Measurements from ENCODE around the gene TRERF1. TPM values are rescaled to one million over a fixed set of nuclear protein-coding genes. Genes with fewer than 3 reads are reported as not detected.

Gene TRERF1
- total RNA-seq, 1 experiment from 2014 or later: 13.9 TPM

DNA sequence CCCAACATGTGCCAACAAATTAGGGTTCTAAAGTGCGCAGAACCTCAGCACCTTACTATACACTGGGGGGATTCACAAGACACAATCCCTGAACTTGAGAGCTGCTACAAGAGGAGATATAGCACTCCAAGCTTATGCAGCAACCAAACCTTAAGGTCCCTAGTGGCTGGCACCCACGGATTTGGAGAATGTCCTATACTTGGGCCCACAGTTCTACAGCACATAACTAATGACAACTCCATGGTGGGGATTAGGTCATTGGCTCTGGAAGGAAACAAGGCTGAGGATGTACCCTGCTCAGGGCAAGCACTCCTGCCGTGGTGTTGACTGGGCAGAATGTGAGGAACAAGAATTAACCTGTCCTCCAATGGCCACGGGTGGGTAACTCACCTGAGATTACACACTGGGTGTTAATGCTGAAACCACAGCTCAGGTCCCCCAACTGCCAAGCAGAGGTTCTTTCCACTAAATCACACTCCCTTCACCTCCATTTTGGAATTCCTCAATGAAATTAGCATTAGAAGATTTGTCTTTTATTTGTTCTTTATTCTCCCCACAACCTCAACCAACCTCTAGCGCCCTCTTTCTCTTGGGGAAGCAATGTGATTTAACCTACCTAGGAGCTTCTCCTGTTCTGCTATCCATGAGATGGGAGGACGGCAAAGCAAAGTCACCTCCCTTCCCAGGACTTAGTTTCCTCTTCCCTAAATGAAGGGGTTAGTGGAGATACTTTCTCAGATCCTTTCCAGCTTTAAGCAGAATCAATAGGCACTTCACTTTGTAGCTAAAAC, 32.0 kb downstream of the TRERF1 start:
- no peaks in the 10 kb centered on the region for H3K4me1 ChIP-seq (ENCODE audit: insufficient read depth, low read length)
- H3K9me2 ChIP-seq (replicated peaks; ENCODE audit: low read length): no peaks in the 10 kb centered on the region
- peaks cover 75% of the 10 kb centered on the region for H3K79me2 ChIP-seq (ENCODE audit: low read length)
- H3K27ac ChIP-seq (ENCODE audit: low read length): no peak overlapping the region
- no peak overlapping the region for H3K4me2 ChIP-seq (ENCODE audit: low read length)
- ChIA-PET POLR2A (ENCODE audit: unreplicated experiment) (no interaction called here), CTCF (no interaction called here)
- TF ChIP-seq, protein P1, sequence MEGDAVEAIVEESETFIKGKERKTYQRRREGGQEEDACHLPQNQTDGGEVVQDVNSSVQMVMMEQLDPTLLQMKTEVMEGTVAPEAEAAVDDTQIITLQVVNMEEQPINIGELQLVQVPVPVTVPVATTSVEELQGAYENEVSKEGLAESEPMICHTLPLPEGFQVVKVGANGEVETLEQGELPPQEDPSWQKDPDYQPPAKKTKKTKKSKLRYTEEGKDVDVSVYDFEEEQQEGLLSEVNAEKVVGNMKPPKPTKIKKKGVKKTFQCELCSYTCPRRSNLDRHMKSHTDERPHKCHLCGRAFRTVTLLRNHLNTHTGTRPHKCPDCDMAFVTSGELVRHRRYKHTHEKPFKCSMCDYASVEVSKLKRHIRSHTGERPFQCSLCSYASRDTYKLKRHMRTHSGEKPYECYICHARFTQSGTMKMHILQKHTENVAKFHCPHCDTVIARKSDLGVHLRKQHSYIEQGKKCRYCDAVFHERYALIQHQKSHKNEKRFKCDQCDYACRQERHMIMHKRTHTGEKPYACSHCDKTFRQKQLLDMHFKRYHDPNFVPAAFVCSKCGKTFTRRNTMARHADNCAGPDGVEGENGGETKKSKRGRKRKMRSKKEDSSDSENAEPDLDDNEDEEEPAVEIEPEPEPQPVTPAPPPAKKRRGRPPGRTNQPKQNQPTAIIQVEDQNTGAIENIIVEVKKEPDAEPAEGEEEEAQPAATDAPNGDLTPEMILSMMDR (conservative IDR thresholded peaks at IDR 0.05; ENCODE audit: low read depth, low read length): peak; percentile 35; the same call in 1 of the 2 replicates
- TF ChIP-seq EZH2phosphoT487 (IDR thresholded peaks at IDR 0.05; ENCODE audit: borderline replicate concordance, low read length): no peak
- H4K20me1 ChIP-seq (ENCODE audit: low read length): peaks cover 7% of the 10 kb centered on the region; the same call in 1 of the 2 replicates
- DNase-seq (no peak), ATAC-seq (no peak)
- no peaks in the 10 kb centered on the region for H3F3A ChIP-seq (ENCODE audit: low read length, unreplicated experiment)
- intact Hi-C loops (cut with micrococcal nuclease): no loop called here
- H3K9ac ChIP-seq (ENCODE audit: low read length): no peak overlapping the region
- H3K9me3 ChIP-seq (ENCODE audit: low read length): no peaks in the 10 kb centered on the region
- H3K27me3 ChIP-seq (ENCODE audit: low read length): no peaks in the 10 kb centered on the region
- no peak overlapping the region for H2AFZ ChIP-seq (ENCODE audit: low read length)
- H3K36me3 ChIP-seq (ENCODE audit: low read depth, low read length): no peaks in the 10 kb centered on the region
- no TSS peak for BruUV-seq (replicated peaks)
- H3K4me3 ChIP-seq (ENCODE audit: low read length): no peak overlapping the region

DNA sequence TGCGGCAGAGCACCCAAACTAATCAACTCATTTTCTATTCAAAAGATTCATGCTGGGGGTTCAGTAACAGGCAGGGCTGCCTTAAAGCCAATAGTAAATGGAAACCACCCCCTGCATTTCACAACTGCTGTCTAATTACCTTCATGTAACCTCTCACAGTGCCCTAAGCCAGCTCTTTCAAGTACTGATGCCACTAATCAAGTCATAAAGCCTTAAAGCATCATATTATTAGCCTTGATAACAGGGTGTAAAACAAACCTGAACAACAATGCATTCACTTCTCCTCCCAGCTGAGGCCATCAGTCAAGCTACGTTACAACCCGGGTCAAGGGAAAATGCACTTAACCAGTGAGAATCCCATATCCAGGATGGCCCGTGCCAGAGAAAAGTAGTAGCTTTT, 33.0 kb downstream of the TRERF1 start:
- H3K36me3 ChIP-seq (ENCODE audit: low read depth, low read length): no peaks in the 10 kb centered on the region
- no peak overlapping the region for H3K27ac ChIP-seq (ENCODE audit: low read length)
- H4K20me1 ChIP-seq (ENCODE audit: low read length): 0 out of 2 replicates have a peak, but pooled peaks cover 4% of the 10 kb centered on the region
- CTCF ChIA-PET: no interaction called here
- H3K4me1 ChIP-seq (ENCODE audit: insufficient read depth, low read length): no peaks in the 10 kb centered on the region
- no peaks in the 10 kb centered on the region for H3K9me3 ChIP-seq (ENCODE audit: low read length)
- H3K4me2 ChIP-seq (ENCODE audit: low read length): no peak overlapping the region
- DNase-seq (no peak), ATAC-seq (no peak)
- peaks cover 75% of the 10 kb centered on the region for H3K79me2 ChIP-seq (ENCODE audit: low read length)
- H3F3A ChIP-seq (ENCODE audit: low read length, unreplicated experiment): no peaks in the 10 kb centered on the region
- H3K9me2 ChIP-seq (replicated peaks; ENCODE audit: low read length): no peaks in the 10 kb centered on the region
- H3K27me3 ChIP-seq (ENCODE audit: low read length): no peaks in the 10 kb centered on the region
- H3K9ac ChIP-seq (ENCODE audit: low read length): no peak overlapping the region
- no peak for TF ChIP-seq EZH2 (IDR thresholded peaks at IDR 0.05; ENCODE audit: low read length, unreplicated experiment)
- no peak for TF ChIP-seq EZH2phosphoT487 (IDR thresholded peaks at IDR 0.05; ENCODE audit: borderline replicate concordance, low read length)
- TF ChIP-seq, protein P1 (conservative IDR thresholded peaks at IDR 0.05; ENCODE audit: low read depth, low read length): no peak
- H3K4me3 ChIP-seq (ENCODE audit: low read length): no peak overlapping the region
- BruUV-seq (replicated peaks): no TSS peak
- POLR2A ChIA-PET (ENCODE audit: unreplicated experiment): no interaction called here
- no peak overlapping the region for H2AFZ ChIP-seq (ENCODE audit: low read length)
- intact Hi-C loops (cut with micrococcal nuclease): no loop called here

DNA sequence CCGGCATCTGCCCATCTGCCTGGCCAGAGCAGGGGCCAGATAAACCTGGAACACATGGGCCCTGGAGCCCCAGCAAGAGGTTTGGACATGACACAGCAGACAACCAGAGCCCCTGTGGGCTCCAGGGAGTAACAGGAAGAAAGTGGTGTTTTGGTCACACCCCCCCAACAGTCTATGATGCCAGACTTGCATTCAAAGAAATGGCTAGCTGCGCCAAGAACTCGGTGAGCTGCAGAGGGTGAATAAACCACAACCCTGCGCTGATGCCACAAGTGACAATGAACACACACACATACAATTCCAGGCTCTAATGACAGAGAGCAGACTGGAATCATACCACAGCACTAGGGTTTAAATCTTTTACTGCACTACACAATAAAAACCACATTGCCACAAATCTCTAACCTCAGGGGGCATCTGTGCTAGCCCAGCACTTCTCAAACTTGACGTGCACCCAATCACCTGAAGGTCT, 34.0 kb downstream of the TRERF1 start:
- TF ChIP-seq, protein P1 (conservative IDR thresholded peaks at IDR 0.05; ENCODE audit: low read depth, low read length): no peak
- TF ChIP-seq EZH2phosphoT487 (IDR thresholded peaks at IDR 0.05; ENCODE audit: borderline replicate concordance, low read length) (no peak), EZH2 (IDR thresholded peaks at IDR 0.05; ENCODE audit: low read length, unreplicated experiment) (no peak)
- CTCF ChIA-PET: no interaction called here
- Histone ChIP-seq H2AFZ (ENCODE audit: low read length) (no peak overlapping the region), H3K4me2 (ENCODE audit: low read length) (no peak overlapping the region), H3K36me3 (ENCODE audit: low read depth, low read length) (no peaks in the 10 kb centered on the region), H3K27ac (ENCODE audit: low read length) (no peak overlapping the region), H3K4me1 (ENCODE audit: insufficient read depth, low read length) (no peaks in the 10 kb centered on the region), H3F3A (ENCODE audit: low read length, unreplicated experiment) (no peaks in the 10 kb centered on the region), H3K9me3 (ENCODE audit: low read length) (no peaks in the 10 kb centered on the region), H3K9me2 (replicated peaks; ENCODE audit: low read length) (no peaks in the 10 kb centered on the region), H3K9ac (ENCODE audit: low read length) (no peak overlapping the region), H4K20me1 (ENCODE audit: low read length) (0 out of 2 replicates have a peak, but pooled peaks cover 4% of the 10 kb centered on the region), H3K79me2 (ENCODE audit: low read length) (peaks cover 74% of the 10 kb centered on the region), H3K4me3 (ENCODE audit: low read length) (no peak overlapping the region), H3K27me3 (ENCODE audit: low read length) (no peaks in the 10 kb centered on the region)
- POLR2A ChIA-PET (ENCODE audit: unreplicated experiment): no interaction called here
- intact Hi-C loops (cut with micrococcal nuclease): no loop called here
- ATAC-seq (no peak), DNase-seq (no peak)
- no TSS peak for BruUV-seq (replicated peaks)
